HFFc6 (cell line): ENCODE data around the gene HMGN1. TPM values are rescaled to one million over a fixed set of nuclear protein-coding genes. Genes with fewer than 3 reads are reported as not detected.
A peak's percentile ranks its signal among the peaks of the same experiment; 100 is the strongest.

Experiments used
- DNase-seq: peaks from one replicate; pipeline ENCODE4 v3.0.0-alpha.2; 2018
- H3K27ac Mint-ChIP-seq: 2 replicates; pipeline ENCODE4 v1.8.0; 2020; ENCODE audit warnings: mild to moderate bottlenecking, mixed read lengths
- H3K27me3 Mint-ChIP-seq: 2 replicates; pipeline ENCODE4 v1.8.0; 2021; ENCODE audit warnings: mild to moderate bottlenecking, moderate library complexity, mixed read lengths; ENCODE audit not compliant: insufficient read depth
- H3K36me3 Mint-ChIP-seq: 2 replicates; pipeline ENCODE4 v1.8.0; 2021; ENCODE audit warnings: low read depth, mixed read lengths
- H3K4me1 Mint-ChIP-seq: 2 replicates; pipeline ENCODE4 v1.8.0; 2020; ENCODE audit warnings: low read depth, mixed read lengths
- H3K4me3 Mint-ChIP-seq: 2 replicates; pipeline ENCODE4 v1.8.0; 2020; ENCODE audit warnings: mild to moderate bottlenecking, moderate library complexity, mixed read lengths
- H3K9me3 Mint-ChIP-seq: 2 replicates; pipeline ENCODE4 v1.8.0; 2020; ENCODE audit warnings: mild to moderate bottlenecking, mixed read lengths
- total RNA-seq, 6 experiments: library from RNA; stranded (reverse); fragmentation: NEBNext Ultra II Directional; extraction: Animal tissue kit (Norgen Biotek cat#: 25700); gene quantifications; 2 replicates in 1 of 6; 3 replicates in 5 of 6; pipeline ENCODE4 v1.2.3, GENCODE V29; 2021
- TF ChIP-seq, protein P1 (sequence below): fragments of 200-600 bp; sonication (generic); IDR thresholded peaks from 2 replicates; pipeline ENCODE4 v1.5.0; 2021; ENCODE audit warnings: antibody characterized with exemption, mild to moderate bottlenecking

HMGN1 gene
- total RNA-seq, 6 experiments from 2014 or later = 177 to 229 (median 202) TPM

DNA sequence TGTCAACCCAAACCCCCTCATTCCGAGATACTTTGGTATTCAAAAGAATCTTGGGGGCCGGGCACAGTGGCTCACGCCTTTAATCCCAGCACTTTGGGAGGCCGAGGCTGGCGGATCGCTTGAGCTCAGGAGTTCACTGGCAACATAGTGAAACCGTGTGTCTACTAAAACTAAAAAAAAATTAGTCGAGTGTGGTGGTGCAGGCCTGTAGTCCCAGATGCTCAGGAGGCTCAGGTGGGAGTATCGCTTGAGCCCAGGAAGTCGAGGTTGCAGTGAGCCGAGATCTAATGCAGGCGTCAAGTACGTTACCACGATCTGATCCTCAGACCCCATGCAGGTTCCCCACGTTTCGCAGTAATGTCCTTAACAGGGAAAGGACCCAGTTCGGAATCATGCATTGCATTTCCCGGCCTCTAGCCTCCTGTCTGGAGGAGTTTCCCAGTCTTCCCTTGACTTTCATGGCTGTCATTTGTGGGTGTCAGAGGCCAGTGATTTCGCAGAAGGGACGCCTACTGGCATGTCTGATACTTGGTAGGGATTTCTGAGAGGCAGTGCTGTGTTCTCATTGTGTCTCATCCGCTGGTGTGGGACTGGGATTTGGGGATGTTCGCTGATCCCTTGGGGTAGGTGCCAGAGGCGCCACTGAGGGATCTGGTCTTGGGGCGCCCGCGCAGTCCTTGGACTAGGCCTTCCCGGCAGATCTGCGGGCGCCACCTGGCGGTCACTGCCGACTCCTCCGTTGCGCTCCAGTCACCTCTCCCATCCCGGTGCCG is 39.3 kb upstream of the HMGN1 start:
- Mint-ChIP-seq H3K27ac (peak overlapping the region; percentile 93), H3K4me3 (peak overlapping the region; percentile 89), H3K36me3 (peaks cover 4% of the 10 kb centered on the region; the same call in 1 of the 2 replicates), H3K4me1 (peaks cover 37% of the 10 kb centered on the region), H3K9me3 (no peaks in the 10 kb centered on the region), H3K27me3 (peaks cover 4% of the 10 kb centered on the region; the same call in 1 of the 2 replicates)
- peak; percentile 80 for DNase-seq
- TF ChIP-seq, protein P1, sequence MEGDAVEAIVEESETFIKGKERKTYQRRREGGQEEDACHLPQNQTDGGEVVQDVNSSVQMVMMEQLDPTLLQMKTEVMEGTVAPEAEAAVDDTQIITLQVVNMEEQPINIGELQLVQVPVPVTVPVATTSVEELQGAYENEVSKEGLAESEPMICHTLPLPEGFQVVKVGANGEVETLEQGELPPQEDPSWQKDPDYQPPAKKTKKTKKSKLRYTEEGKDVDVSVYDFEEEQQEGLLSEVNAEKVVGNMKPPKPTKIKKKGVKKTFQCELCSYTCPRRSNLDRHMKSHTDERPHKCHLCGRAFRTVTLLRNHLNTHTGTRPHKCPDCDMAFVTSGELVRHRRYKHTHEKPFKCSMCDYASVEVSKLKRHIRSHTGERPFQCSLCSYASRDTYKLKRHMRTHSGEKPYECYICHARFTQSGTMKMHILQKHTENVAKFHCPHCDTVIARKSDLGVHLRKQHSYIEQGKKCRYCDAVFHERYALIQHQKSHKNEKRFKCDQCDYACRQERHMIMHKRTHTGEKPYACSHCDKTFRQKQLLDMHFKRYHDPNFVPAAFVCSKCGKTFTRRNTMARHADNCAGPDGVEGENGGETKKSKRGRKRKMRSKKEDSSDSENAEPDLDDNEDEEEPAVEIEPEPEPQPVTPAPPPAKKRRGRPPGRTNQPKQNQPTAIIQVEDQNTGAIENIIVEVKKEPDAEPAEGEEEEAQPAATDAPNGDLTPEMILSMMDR = peak; percentile 98

DNA sequence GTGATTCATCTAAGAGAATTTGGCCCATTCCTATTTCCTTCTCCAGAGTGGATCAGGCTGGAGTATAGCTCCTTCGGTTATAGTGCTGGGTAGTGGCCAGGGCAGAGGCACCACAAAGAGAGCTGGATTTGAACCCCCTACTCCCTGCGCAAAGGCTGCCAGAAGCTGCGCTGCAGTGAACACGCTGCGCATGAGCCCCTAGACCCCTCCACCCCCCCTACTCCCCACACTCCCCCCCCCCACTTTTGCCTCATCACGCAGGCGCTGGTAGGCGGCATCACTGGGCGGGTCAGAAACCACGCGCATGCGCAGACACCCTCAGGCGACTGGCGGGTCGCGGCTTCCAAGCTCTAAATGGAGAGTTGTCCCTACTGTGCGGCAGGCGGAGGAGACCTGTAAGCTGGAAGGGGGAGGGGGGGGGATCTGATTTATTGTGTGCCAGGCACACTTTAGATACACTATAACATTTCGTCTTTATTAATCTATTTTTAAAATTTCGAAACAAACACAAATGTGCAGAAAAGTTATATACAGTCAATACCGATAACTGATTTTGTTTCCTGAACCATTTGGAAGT is 38.7 kb upstream of the HMGN1 start:
- TF ChIP-seq, protein P1 = no peak
- Mint-ChIP-seq H3K27ac (peak overlapping the region; percentile 93), H3K4me3 (peak overlapping the region; percentile 89), H3K4me1 (peaks cover 37% of the 10 kb centered on the region), H3K9me3 (no peaks in the 10 kb centered on the region), H3K36me3 (no peaks in the 10 kb centered on the region), H3K27me3 (peaks cover 4% of the 10 kb centered on the region; the same call in 1 of the 2 replicates)
- DNase-seq = peak; percentile 81

DNA sequence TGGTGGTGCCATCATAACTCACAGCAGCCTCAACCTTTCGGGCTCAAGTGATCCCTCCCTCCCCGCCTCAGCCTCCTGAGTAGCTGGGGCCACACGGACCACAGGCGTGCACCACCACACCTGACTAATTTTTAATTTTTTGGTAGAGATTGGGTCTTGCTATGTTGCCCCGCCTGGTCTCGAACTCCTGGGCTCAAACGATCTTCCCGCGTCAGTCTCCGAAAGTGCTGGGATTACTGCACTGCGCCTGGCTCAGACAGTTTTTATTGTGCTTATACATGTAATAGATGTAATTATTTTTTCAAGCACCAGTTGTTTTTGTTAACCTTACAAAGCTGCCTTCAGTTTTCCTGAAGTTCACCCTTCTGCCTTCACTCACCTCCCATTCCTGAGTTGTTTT is 38.0 kb upstream of the HMGN1 start:
- H3K27ac Mint-ChIP-seq = peak overlapping the region; percentile 93

DNA sequence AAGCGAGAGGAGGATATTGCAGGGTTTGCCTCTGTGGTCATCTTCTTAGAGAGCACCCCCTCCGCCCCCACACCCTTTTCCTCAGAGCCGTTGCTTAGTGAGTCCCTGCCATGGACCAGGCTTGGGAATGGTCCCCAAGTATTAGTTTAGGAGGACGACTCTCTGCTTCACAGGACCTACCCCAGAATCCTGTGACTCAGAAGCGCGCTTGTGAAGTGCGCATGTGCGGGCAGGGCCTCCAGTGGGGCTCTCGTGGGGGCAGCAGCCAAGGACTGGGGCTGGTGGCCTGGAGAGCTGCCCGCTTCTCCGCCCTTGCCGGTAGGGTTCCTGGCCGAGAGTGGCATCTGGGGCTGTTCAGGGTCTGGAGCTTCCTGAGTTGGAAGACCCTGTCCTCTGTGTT is 37.3 kb upstream of the HMGN1 start:
- peak overlapping the region; percentile 59 for H3K27ac Mint-ChIP-seq
- H3K4me1 Mint-ChIP-seq = peaks cover 48% of the 10 kb centered on the region
- DNase-seq = no peak
- TF ChIP-seq, protein P1 = no peak
- peak overlapping the region; percentile 66; the same call in 1 of the 2 replicates for H3K4me3 Mint-ChIP-seq
- H3K9me3 Mint-ChIP-seq = no peaks in the 10 kb centered on the region
- peaks cover 5% of the 10 kb centered on the region; the same call in 1 of the 2 replicates for H3K36me3 Mint-ChIP-seq
- peaks cover 4% of the 10 kb centered on the region; the same call in 1 of the 2 replicates for H3K27me3 Mint-ChIP-seq

More for the DNA sequence above, 38.0 kb upstream of the HMGN1 start:
- TF ChIP-seq, protein P1 = no peak
- DNase-seq = no peak
- Mint-ChIP-seq H3K4me1 (peaks cover 43% of the 10 kb centered on the region), H3K4me3 (peak overlapping the region; percentile 89; the same call in 1 of the 2 replicates), H3K27me3 (peaks cover 4% of the 10 kb centered on the region; the same call in 1 of the 2 replicates), H3K36me3 (peaks cover 5% of the 10 kb centered on the region; the same call in 1 of the 2 replicates), H3K9me3 (no peaks in the 10 kb centered on the region)

DNA sequence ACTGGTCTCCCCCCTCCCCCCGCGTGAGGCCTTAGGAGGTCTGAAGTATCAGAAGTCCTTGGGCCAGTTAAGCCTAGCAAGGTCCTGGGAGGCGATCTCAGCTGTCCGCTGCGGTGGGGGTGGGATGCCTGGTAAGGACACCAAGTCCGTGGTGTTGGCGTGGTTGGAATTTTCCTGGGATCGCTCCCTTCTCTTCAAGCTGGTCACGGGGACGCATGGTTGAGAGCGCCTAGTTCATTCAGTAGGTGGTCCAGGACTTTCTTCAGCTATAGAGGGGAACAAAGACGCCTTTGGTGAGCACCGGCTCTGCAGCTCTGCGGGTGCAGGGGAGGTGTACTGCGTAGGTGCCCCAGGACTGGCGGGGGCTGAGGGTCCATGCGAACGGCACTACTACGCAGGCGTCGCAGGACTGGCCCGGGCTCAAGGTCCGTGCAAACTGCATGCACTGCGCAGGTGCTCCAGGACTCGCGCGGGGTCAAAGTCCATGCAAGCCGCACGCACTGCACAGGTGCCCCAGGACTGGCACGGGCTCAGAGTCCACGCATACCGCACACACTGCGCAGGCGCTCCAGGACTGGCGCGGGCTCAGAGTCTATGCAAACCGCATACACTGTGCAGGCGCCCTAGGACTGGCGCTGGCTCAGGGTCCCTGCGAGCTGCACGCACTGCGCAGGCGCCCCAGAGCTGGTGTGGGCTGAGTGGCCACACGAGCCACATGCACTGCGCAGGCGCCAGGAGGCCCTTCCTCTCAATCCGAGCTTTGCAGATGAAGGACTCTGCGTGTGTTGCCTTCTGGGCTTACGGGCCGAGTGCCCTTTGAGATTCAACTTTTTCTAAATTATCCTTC is 36.6 kb upstream of the HMGN1 start:
- DNase-seq = no peak
- peaks cover 4% of the 10 kb centered on the region; the same call in 1 of the 2 replicates for H3K27me3 Mint-ChIP-seq
- peak overlapping the region; percentile 59 for H3K27ac Mint-ChIP-seq
- no peaks in the 10 kb centered on the region for H3K9me3 Mint-ChIP-seq
- peaks cover 54% of the 10 kb centered on the region for H3K4me1 Mint-ChIP-seq
- TF ChIP-seq, protein P1 = no peak
- H3K4me3 Mint-ChIP-seq = peak overlapping the region; percentile 66; the same call in 1 of the 2 replicates
- peaks cover 5% of the 10 kb centered on the region; the same call in 1 of the 2 replicates for H3K36me3 Mint-ChIP-seq
